Thyroid gland (tissue), 4 donors: Measurements from ENCODE around the gene NUBP1.

ENCODE experiments used
- POLR2A ChIP-seq, 2 donors: fragments of 450-650 bp; IDR thresholded peaks; one replicate each; pipeline ENCODE4 v1.6.1; 2017; ENCODE audit warnings: antibody characterized with exemption in 2 of 2, mild to moderate bottlenecking in 2 of 2, moderate library complexity in 1 of 2
- TF ChIP-seq, protein P1 (sequence below), 6 experiments: fragments of 200-600 bp in 3 of 6; fragments of 450-650 bp in 3 of 6; sonication (generic) in 3 of 6; IDR thresholded peaks; one replicate each; pipeline ENCODE4 v1.5.1; 2016 to 2019; ENCODE audit warnings: antibody characterized with exemption in 6 of 6, mild to moderate bottlenecking in 2 of 6, inconsistent platforms in 1 of 6, moderate library complexity in 1 of 6

DNA sequence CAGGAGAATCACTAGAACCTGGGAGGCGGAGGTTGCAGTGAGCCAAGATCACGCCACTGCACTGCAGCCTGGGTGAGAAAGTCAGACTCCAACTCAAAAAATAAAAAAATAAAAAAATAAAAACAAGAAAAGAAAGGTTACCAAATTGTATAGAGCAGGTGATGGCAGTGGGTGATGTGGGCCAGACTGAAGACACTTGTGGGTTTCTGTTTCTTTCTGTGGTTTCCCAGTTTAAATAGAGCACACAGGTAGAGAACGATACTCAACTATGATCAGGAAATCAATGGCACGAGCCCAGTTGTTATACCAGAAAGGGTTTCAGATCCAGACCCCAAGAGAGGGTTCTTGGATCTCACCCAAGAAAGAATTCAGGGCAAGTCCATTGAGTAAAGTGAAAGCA lies 32.6 kb downstream of the NUBP1 start:
- TF ChIP-seq, protein P1, sequence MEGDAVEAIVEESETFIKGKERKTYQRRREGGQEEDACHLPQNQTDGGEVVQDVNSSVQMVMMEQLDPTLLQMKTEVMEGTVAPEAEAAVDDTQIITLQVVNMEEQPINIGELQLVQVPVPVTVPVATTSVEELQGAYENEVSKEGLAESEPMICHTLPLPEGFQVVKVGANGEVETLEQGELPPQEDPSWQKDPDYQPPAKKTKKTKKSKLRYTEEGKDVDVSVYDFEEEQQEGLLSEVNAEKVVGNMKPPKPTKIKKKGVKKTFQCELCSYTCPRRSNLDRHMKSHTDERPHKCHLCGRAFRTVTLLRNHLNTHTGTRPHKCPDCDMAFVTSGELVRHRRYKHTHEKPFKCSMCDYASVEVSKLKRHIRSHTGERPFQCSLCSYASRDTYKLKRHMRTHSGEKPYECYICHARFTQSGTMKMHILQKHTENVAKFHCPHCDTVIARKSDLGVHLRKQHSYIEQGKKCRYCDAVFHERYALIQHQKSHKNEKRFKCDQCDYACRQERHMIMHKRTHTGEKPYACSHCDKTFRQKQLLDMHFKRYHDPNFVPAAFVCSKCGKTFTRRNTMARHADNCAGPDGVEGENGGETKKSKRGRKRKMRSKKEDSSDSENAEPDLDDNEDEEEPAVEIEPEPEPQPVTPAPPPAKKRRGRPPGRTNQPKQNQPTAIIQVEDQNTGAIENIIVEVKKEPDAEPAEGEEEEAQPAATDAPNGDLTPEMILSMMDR (IDR thresholded peaks at IDR 0.05), result no peak
- TF ChIP-seq POLR2A (IDR thresholded peaks at IDR 0.05), result no peak
